Measurements from ENCODE around the gene PGA4.

Gene PGA4

GRCh38 chr11:61279934-61280659 is 58.0 kb downstream of the PGA4 start:
- DNase-seq (ENCODE audit: low read depth in 2 of 2) = no peak

- DNase-seq (ENCODE audit: low read depth in 2 of 2) = no peak
Measured at GRCh38 chr11:61280883-61281580, 58.9 kb downstream of the PGA4 start.
